CD4-positive, alpha-beta T cell treated with Interleukin-4 for 1 hour (primary cell): Measurements from ENCODE around the gene FILIP1L.

ENCODE experiments used
- DNase-seq, 2 donors: peaks; one replicate each; pipeline ENCODE4 v3.0.0-alpha.2; 2020 to 2022

The FILIP1L gene

GRCh38 chr3:99966662-99967416, 147.5 kb downstream of the FILIP1L start:
- DNase-seq = no peak

GRCh38 chr3:99965681-99966408, 148.5 kb downstream of the FILIP1L start:
- DNase-seq = no peak

DNA sequence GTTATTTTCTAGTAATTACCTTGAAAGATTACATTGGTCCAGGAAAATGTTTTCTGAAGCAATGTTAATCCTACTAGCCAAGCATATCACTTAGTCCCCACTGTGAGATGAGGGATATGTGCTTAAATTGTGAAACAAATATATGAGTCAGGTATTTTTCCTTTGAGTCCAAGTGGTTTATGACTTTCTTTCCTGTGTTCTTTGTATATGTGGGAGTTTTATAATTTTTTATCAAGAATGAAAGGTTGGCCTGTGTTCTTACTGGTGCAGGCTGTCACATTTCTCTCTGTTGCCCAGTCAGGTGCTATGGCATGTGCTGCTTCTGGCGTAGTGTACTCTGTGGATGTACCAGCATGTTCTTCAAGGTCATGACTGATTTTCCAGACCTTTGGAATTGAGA, 149.2 kb downstream of the FILIP1L start:
- no peak for DNase-seq

GRCh38 chr3:99962703-99963102, 151.6 kb downstream of the FILIP1L start:
- DNase-seq = no peak

- DNase-seq = no peak
These were observed 152.4 kb downstream of the FILIP1L start for GRCh38 chr3:99961756-99962515.

DNA sequence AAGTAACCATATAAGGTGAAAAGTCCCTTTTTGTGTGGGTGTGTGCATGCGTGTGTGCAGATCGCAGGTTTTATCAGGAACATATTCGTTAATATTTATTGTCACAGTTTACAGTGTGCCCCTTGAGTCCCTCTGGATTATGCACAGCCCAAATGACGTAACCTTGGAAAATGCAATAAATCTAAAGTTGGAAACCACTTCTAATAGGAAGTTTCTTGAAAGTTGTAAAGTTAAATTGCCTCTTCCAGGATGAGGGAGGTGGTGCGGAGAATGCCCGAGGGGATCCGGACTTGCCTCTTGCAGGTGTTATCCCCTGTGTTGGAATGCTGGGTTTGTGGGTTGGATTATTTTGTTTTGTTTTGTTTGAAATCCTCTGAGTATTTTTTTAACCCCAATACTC, 153.4 kb downstream of the FILIP1L start:
- no peak for DNase-seq

GRCh38 chr3:99960123-99960878, 154.0 kb downstream of the FILIP1L start:
- no peak for DNase-seq

DNA sequence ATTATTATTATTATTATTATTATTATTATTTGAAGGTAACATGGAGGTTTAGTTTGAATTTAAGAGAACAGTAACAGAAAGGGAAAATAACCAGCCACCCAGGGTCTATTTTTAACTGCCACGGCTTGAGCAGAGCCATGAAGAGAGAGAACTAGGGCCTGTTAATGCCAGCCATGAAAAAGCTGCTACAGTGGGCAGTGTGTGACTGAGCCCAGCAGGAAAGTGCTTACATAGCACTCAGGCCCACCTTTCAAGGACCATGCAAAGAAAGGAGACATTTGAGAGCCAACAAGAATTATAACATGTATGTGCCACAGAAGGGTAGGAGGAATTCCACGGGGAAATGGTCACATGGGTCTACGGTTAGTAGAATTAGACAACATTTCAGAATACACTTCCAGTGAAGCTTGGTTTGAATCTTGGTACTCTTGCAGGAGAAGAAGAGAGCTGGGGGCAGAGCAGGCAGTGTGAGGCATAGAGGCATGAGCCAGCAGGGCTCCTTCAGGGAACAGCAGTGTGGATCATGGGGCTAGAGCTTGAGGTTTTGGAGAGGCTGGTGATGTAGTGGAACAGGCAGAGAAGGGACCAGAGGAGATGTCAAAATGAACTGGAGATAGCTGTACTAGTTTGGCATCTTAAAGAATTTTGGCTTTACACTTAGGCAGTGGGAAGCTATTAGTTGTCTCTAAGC, 155.9 kb downstream of the FILIP1L start:
- no peak for DNase-seq

GRCh38 chr3:99957151-99957796, 157.0 kb downstream of the FILIP1L start:
- no peak for DNase-seq

DNA sequence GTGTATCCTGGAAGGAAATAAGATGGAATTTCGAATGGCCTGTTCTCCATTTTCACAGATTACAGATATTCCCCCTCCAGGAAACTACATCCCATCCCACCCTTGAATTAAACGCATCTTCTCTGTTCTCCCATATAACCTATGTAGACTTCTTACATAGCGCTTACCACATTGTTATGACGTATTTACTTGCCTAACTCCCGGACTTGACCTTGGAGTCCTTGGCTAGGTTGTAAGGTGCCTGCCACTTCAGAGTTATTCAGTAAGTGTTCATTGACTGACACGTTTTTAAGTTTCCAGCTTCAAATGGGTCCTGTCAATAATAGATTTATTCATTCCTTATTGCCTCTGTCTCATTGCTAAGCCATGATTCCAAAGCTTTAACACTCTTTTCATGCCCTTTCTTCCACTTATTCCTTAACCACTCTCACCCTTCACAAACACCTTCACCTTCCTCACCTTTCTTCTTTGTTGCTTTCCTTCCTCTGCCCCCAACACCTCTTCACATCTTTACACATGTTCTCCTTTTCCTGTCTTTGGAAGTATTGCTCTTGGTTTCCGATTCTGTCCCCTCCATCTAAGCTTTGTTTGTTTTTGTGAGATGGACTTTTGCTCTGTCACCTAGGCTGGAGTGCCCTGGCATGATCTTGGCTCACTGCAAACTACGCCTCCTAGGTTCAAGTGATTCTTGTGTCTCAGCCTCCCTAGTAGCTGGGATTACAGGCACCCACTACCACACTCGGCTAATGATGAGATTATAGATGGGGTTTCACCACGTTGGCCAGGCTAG, 158.3 kb downstream of the FILIP1L start:
- no peak for DNase-seq

DNA sequence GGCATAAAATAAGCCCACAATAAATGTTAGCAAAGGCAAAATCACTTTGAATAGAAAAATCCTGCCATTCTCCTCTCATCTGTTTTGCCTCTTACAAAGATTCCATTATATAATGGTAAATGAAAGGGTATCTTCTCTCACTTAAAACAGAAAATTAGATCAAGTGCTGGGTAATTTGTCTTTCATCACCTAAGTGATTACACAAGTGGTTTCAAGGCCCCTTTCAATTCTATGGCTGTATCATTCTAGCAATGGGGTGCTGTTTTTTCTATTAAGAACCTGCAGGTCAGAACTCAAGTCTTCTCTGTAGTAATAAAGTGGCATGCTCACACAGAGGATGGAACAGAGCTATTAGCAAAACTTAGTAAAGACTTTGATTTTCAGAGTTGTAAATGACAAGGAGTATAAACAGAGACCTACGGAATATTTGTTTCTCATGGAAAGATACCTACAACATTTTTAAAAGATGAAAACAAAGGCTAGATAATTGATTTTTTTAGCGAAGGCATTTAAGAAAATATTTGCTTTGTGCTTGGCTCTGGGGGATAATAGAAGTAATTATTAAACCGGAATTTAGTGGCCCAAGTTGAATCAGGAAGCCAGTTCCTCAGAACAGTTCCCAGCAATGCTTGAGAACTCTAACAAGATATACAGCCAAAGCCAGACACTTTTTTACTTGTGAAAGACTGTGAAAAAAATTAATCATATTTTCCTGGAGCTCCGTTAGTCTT, 159.2 kb downstream of the FILIP1L start:
- DNase-seq = no peak

GRCh38 chr3:99953596-99953995, 160.7 kb downstream of the FILIP1L start:
- no peak for DNase-seq

DNA sequence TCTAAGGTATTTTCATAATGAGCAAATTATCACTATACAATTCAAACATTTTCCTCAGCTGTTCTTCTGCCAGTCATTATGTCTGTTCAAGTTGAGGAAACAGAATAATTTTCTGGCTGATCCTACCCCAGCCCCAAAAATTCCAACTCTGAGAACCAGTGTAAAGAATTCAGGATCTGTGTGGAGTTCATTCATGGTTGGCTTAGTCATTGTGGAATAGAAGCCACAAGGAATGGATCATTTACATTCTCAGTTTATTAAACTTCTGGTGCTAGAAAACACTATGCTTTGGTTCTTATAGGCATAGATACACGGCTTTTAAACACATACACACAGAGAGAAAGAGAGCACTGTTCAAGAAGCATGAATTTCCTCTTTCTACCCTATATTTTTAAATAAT, 162.0 kb downstream of the FILIP1L start:
- DNase-seq = no peak

DNA sequence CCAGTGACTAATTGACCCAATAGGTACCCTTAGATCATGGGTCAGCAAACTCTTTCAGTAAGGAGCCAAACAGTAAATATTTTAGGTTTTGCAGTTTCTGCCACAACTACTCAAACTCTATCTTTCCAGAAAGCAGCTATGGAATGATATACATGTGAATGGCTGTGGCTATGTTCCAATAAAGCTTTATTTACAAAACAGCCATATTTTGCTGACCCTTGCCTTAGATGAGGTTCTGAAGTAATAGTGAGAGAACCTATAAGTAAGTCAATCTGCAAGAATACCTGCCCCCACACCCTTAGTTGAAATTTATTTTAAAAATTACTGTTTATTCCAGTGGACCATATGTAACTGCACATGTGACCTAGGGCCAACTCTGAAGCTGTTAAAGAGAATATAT, 162.6 kb downstream of the FILIP1L start:
- DNase-seq = no peak

DNA sequence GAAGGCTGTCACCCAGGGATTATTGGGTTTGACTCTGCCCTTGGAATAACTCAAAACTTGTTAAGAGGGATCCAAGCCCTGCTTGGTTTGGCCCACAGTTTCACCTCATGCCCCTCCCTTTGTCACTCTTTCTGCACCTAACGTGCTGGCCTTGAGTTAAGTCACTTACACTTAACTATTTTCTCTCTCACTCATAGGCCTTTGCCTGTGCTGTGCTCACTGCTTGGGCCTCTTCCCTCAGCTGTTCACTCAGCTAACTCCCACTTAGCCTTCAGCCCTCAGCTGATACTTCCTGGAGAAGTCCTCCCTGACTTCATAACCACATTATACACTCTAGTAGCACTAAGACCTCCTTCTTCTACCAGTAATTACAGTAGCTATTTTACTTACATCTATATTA, 163.4 kb downstream of the FILIP1L start:
- DNase-seq = no peak

DNA sequence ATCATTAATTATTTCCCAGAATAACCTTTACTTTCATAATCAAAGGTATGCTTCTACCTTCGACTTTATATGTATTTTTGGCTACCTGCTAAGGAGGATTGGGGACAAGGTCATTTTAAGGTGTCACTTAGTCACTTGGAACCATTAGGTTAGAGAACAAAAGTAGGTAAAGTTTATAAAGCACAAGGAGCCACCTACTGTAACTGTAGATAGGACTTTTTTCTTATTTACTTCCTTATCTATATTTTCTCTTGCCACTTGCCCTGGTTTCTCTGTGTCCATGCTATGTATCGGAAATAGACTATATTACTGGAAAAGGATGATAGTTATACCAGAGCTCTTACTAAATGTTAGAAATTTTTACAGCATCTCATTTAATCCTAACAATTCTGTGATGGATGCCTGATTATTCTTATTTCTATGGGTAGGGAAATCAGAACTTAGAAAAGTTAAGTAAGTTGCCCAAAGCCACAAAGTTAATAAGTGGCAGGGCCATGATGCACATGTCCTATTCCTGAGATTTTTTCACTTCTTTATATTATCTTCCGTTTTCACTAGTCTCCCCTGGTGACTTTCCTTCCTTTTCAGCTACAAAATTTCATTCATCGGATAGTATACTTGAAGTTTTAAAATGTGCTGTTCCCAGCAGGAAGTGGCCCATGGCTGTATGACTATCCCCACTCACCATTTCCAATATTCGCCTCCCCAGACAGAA, 164.2 kb downstream of the FILIP1L start:
- DNase-seq = no peak

DNA sequence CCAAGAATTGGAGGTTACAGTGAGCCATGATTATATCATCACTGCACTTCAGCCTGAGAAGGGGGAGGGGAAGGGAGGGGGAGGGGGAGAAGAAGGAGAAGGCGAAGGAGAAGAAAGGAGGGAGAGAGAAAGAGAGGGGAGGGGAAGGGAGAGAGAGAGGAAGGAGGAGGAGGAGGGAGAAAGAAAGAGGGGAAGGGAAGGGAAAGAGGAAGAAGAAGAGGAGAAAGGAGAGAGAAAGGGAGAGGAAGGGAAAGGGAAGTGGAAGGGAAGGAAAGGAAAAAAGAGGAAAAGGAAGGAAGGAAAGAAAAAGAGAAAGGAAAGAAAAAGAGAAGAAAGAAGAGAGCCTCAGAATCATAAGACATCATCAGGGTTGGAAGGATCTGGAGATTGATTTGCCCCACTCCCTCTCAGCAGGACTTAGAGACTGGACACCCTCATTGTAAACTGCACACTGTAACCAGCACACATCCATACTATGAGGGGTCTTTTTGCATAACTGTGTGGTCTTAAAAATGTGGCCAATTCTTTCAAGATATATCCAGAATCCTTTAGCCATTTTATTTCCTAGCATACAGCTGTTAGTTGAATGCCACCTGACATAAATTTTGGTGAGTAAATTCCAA, 165.7 kb downstream of the FILIP1L start:
- DNase-seq = no peak

DNA sequence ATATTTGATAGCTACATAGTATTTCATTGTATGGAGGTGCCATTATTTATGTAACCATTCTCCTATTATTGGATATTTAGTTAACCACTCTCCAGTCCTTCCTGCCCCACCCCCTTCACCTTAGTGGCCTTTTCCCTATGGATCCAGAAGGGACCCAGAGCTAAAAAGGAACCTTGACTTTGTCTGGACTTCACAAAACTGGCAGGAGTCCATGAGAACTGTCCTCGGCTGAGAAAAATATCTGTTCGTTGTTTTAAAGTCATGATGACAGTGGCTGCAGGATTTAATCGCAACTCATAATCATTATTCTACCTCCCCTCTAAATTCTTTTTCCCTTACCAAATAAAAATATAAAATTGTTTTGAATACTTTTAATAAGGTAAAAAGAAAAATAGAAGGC, 166.9 kb downstream of the FILIP1L start:
- no peak for DNase-seq
